HFF-Myc (cell line): Measurements from ENCODE around the gene TICRR.
A peak's percentile ranks its signal among the peaks of the same experiment; 100 is the strongest.

Source experiments
- DNase-seq: peaks from one replicate; pipeline ENCODE4 v3.0.0-alpha.2; 2011; ENCODE audit warnings: low read depth; ENCODE audit errors: extremely low read depth
- H3K4me3 ChIP-seq: replicated peaks from 2 replicates; pipeline ENCODE4 v1.5.1; 2011; ENCODE audit warnings: low read depth, mild to moderate bottlenecking, control low read depth, low read length
- TF ChIP-seq, protein P1 (sequence below): IDR thresholded peaks from 2 replicates; pipeline ENCODE4 v1.5.1; 2012; ENCODE audit warnings: mild to moderate bottlenecking, low read depth, low read length, control low read depth; ENCODE audit errors: missing control alignments

The TICRR gene

DNA sequence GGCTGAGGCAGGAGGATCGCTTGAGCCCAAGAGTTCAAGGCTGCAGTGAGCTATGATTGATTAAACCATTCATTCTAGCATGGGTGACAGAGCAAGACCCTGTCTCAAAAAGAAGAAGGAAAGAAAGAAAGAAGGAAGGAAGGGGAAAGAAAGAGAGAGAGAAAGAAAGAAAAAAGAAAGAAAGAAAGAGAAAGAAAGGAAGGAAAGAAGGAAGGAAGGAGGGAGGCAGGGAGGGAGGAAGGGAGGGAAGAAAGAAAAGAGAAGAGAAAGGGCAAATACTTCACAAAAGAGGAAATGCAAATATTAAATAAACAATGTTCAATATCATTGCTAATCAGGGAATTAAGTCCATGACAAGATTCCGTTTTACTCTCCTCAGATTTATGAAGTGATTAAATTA is 84.0 kb downstream of the TICRR start:
- H3K4me3 ChIP-seq, result no peak overlapping the region
- TF ChIP-seq, protein P1, sequence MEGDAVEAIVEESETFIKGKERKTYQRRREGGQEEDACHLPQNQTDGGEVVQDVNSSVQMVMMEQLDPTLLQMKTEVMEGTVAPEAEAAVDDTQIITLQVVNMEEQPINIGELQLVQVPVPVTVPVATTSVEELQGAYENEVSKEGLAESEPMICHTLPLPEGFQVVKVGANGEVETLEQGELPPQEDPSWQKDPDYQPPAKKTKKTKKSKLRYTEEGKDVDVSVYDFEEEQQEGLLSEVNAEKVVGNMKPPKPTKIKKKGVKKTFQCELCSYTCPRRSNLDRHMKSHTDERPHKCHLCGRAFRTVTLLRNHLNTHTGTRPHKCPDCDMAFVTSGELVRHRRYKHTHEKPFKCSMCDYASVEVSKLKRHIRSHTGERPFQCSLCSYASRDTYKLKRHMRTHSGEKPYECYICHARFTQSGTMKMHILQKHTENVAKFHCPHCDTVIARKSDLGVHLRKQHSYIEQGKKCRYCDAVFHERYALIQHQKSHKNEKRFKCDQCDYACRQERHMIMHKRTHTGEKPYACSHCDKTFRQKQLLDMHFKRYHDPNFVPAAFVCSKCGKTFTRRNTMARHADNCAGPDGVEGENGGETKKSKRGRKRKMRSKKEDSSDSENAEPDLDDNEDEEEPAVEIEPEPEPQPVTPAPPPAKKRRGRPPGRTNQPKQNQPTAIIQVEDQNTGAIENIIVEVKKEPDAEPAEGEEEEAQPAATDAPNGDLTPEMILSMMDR, result no peak
- DNase-seq, result no peak

DNA sequence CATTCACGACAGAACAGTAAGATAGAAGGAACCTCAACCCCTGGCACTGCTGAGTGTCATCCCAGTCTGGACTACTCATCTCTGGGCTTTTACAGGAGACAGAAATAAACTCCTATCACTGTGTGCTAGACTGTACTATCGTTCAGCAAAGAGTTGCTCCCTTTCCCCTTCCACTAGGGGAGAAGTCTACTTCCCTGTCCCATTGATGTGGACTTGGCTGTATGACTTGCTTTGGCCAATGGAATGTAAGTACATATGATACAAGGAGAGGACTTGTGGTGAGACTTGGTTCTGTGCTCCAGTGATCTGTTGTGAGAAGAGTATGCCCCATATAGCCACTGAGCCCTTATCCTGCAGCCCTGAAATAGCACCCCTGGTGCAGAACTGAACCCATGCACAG is 85.3 kb downstream of the TICRR start:
- TF ChIP-seq, protein P1, result no peak
- no peak overlapping the region for H3K4me3 ChIP-seq
- no peak for DNase-seq

DNA sequence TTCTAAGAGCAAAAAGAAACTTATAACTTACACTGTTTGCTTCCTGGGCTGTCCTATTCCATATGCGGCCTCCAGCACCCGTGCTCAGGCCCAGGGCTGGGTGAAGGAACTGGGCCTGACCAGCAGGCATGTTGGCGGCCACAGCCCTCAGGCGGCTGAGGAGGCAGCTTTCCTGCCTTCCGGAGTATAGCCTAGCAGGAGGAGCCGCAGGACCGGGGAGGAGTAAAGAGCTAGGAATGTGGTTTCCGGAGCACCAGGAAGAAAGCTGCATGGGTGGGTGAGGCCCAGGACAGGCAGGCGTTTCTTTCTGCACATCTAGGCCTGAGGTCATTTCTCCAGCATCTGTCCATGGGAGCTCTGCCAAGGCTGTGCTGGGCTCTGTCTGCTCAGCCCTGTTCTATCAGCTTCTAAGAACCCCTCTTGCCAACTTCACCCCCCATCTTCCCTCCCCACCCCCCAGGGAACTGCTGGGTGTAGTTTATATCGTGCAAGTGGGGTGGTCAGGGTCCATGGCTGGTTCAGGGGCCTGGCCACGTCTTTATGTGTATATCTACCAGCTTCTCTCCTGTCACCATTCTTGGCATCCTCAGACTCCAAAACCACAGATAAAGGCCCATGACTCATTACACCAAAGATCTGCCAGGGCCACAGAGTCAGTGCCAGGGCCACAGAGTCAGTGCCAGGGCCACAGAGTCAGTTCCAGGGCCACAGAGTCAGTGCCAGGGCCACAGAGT is 87.8 kb downstream of the TICRR start:
- DNase-seq, result peak; percentile 92

DNA sequence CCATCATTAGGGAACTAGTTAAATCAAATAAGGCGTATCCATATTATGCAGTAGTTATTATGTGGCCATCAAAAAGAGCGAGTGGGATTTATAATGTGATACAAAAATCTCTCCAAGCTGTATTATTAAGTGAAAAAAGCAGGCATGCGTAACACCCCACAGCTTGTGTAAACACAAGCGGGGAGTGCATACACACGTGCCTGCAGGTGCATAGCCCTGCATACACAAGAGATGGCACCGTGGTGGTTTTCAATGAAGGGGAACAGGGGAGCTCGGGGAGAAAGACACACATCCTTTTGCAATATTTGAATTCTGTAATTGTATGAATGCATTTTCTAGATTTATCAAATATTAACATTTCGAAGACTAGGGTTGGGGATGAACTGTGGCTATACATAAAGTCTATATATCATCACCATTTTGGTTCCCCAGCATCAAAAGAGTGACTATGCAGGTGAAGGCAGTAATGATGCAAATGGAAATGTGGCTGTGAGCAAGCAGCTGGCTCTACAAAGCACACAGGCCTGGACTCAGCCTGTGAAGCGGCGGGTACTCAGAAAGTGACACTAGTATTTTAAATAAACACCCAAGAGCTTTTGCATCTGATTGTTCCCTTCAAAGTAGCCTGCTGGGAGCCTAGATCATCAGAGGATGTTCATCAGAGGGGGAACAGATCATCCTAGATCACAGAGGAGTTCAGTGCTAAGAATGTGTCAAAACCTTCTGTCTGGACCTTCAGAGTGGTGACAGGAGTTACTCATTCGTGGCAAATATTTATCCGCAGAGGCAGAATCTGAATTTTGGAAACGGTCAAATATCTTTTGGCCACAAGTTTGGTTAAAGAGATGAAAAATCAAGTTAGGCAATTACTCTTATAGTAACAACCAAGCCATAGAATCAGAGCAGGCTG is 89.4 kb downstream of the TICRR start:
- TF ChIP-seq, protein P1, result no peak
- DNase-seq, result no peak
- peak overlapping the region; percentile 30 for H3K4me3 ChIP-seq

More for the DNA sequence above, 87.8 kb downstream of the TICRR start:
- TF ChIP-seq, protein P1, result no peak
- H3K4me3 ChIP-seq, result peak overlapping the region; percentile 38

DNA sequence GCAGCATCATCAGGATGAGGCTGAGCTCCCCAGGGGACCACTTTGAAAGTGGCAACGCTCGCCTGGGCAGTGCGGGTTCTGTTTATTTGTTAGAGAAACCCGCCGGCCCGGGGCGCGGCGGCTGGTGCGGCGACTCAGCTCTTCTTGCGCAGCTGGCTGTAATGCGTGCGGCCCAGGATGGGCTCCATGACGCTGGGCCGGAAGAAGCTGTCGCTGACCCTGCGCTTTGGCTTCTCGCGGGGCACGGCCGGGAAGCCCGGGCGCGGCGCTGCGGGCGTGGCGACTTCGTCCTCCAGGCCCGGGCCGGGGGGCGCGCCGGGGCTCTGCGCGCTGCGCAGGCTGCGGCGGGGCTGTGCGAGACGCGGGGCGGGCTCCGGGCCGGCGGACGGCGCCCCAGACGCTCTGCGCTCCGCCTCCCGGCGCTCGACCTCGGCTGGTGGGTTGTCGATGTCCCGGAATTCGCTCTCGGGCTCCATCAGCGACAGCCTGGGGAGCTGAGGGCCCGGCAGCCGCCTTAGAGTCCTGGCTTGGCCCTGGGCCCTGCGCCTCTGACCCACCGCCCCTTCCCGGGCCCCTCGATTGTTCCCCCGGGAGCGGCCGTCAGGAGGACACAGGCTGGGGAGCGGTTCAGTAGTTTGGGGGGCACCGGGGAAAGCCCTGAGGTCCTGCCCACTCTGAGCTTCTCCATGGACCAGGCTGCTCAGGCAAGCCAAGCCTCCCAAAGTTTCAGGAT is 90.3 kb downstream of the TICRR start:
- peak overlapping the region; percentile 30 for H3K4me3 ChIP-seq
- TF ChIP-seq, protein P1, result no peak
- DNase-seq, result no peak

DNA sequence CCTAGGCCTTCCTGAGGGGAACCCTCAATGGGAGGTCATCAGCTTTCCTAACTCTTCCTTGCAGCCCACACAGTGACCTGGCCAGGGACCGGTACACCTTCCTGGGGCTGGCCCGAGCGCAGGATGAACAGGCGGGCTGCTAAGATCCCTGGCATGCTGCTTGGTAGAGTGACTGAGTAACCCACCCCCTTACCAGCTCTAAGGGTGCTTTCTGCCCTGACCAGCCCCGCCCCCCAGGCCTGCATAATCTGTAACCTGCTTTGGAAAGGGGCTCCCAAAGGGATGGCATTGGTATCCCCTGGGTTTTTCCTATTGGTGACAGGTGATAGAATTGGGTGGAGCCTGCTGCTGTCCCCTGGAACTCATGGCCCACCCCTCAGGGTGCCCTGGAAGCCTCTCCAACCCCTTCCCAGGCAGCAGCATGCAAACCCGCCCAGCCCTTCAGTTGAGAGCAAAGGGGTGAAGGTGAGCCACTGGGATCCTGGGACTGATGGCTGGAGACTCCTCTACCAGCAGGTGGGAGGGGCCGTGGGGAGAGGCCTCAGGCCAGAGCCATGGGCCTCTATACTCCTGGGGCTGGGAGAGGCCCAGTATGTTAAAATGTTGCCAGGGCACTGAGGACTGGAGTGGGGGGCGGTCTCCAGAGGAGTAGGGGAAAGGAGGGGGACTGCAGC is 91.1 kb downstream of the TICRR start:
- peak overlapping the region; percentile 30 for H3K4me3 ChIP-seq
- no peak for DNase-seq
- TF ChIP-seq, protein P1, result no peak
